NB4 (cell line): ENCODE measurements around the gene ILK.
A peak's percentile ranks its signal among the peaks of the same experiment; 100 is the strongest.

Source experiments
- DNase-seq: peaks from one replicate; pipeline ENCODE4 v3.0.0; 2010; ENCODE audit warnings: low read depth
- H3K4me3 ChIP-seq: one replicate; pipeline ENCODE4 v1.5.1; 2011; ENCODE audit warnings: mild to moderate bottlenecking, low read depth, low read length, moderate library complexity
- CTCF ChIP-seq: IDR thresholded peaks from one replicate; pipeline ENCODE4 v1.5.1; 2012; ENCODE audit warnings: low read depth, low read length
- MAX ChIP-seq: IDR thresholded peaks from 2 replicates; pipeline ENCODE4 v1.6.1; 2011; ENCODE audit warnings: low read depth, low read length
- MYC ChIP-seq: IDR thresholded peaks from 2 replicates; pipeline ENCODE4 v1.6.1; 2011; ENCODE audit warnings: low read depth, low read length
- POLR2A ChIP-seq: IDR thresholded peaks from 2 replicates; pipeline ENCODE4 v1.6.1; 2011; ENCODE audit warnings: mild to moderate bottlenecking; ENCODE audit not compliant: insufficient read length; ENCODE audit errors: extremely low read depth

ILK gene

GRCh38 chr11:6565325-6565724 lies 38.2 kb upstream of the ILK start:
- no peak for TF ChIP-seq CTCF
- no peak for TF ChIP-seq MAX
- no peak for TF ChIP-seq POLR2A
- no peak for TF ChIP-seq MYC
- no peak for DNase-seq
- no peak overlapping the region for H3K4me3 ChIP-seq

DNA sequence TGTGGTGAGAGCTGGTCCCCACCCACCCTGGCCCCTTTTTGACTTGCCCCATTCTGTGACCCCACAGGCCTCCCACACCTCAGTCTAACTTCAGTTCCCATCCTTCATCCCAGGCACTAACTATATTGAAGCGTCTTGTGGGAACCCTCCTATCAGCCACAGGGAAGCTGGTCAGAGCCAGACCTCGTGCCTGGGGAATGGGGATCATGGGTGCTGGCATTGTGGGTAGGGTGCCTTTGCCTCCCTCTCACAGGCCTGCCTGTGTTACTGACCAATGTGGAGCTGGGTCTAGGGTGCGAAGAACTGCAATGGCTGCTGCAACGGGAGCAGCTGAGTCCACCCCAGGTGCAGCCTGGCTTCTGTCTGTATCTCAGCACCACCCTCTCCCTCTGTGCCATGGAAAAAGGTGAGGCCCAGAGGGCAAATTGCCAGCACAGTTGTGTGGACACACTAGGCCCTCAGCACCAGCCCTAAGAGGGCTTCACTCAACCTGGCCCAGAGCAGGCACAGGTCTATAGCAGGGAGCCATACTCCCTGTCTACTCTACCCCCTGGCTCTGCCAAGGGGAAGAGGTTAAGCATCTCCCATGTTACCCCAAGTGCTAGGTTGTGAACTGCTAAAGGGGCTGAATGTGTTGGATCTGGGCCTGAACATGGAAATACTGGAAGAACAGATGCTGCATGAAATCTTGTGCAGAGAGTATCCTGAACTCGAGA lies 37.4 kb upstream of the ILK start:
- no peak for DNase-seq
- no peak overlapping the region for H3K4me3 ChIP-seq
- no peak for TF ChIP-seq MAX
- TF ChIP-seq POLR2A: no peak
- no peak for TF ChIP-seq CTCF
- TF ChIP-seq MYC: no peak

DNA sequence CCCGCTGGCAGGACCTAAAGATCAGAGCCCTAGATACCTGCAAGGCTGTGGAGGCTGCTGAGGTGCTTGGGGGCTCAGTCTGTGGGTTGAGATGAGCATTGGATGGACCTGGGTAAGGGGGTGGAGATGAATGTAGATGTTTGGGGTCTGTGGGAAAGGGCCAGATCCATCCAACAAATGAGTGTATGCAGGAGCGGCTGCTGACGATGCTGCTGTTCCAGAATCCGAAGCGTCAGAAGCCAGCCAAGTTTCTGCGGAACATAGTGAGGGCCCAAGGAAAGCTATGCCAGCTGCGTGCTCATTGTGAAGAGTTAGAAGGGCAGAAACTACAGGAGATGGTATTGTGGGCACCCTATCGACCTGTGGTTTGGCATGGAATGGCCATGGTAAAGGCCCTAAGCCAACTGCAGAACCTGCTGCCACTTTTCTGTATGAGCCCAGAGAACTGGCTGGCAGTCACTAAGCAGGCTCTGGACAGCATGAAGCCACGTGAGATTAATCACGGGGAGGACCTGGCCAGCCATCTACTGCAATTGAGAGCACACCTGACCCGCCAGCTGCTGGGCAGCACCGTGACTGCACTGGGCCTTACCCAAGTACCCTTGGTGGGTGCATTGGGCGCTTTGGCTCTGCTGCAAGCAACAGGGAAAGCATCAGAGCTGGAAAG lies 36.7 kb upstream of the ILK start:
- TF ChIP-seq MAX (no peak), CTCF (no peak), POLR2A (no peak), MYC (no peak)
- no peak for DNase-seq
- H3K4me3 ChIP-seq: no peak overlapping the region

- no peak overlapping the region for H3K4me3 ChIP-seq
- DNase-seq: no peak
- no peak for TF ChIP-seq MYC
- no peak for TF ChIP-seq CTCF
- TF ChIP-seq MAX: no peak
- no peak for TF ChIP-seq POLR2A
Observed at GRCh38 chr11:6567371-6567745, 36.2 kb upstream of the ILK start.

DNA sequence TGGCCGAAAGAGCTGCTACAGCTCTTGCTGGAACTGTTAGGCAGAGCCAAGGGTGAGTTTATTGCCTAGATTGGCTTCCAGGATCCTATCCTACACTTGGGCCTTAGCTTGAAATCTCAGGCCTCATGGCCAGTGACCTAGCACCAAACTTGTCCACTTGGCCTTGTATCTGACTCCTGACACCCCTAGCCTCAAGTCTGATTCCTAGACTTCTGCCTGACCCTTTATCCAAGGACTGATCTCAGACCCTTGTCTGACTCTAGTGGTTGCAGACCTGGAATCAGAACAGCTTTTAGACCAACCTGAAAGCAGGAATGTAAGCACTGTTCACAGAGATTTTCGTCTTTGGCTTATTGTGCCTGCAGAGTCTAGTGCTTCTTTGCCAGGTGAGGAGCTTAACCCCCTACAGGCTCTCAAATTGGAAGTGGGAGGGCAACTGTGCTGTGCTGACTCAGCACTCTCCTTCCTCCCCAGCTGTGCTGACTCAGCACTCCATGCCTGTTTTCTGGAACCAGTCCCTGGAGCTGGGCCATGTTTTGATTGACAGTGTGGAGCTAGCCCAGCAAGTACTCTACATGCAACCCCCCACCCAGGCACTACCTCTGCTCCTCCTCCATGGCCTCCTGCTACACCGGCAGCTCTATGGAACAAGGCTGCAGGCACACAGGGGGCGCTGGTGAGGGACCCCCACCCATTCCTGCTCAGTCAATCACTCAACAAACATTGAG lies 35.2 kb upstream of the ILK start:
- H3K4me3 ChIP-seq: no peak overlapping the region
- peak; percentile 10 for DNase-seq
- TF ChIP-seq CTCF (no peak), POLR2A (no peak), MAX (no peak), MYC (no peak)
